Measurements from ENCODE around the gene CAPN6. TPM values are rescaled to one million over a fixed set of nuclear protein-coding genes. Genes with fewer than 3 reads are reported as not detected.

Gene CAPN6
- total RNA-seq, 2 experiments from 2014 or later, result not detected

DNA sequence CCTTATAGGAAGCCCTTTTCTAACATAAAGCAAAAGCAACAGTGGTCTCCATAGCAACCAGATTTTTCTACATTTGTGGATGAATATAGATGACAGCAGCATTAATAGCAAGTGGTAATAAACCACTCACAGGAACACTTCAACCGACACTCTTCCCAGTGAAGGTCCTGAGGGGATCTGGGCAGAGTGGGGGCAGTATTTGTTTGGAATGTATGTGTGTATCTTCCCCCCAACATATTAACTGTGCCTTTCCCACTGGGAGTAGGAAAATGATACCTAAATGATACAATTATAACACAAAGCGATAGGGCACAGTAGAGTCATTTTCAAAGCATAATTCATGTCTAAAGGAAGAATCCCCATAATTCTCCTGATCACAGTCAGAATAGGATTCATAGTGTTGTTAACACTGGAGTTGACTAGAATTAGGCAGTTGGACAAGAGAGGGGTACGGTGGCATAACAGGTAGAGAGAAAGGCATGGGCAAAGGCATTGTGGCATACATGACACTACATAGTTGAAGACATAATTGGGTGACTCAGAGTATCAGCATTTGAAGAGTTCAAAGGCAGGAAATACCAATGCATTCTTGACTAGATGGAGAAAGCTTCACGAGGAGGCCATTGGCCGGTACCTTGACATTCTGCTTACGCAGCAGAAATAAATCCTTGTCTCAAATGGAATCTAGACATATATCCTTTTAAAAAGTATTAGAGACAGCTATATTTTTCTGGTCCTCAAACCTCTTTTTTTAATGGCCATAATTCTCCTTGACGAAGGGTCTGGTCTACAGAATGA lies 15.2 kb downstream of the CAPN6 start:
- H3K27me3 ChIP-seq (ENCODE audit: control insufficient read depth in 1 of 2, insufficient read depth in 2 of 2, low read length in 2 of 2), result no peaks in the 10 kb centered on the region
- H3K27ac Mint-ChIP-seq, result no peak overlapping the region
- POLR2A ChIA-PET, result no interaction called here
- no peak overlapping the region for H3K27ac ChIP-seq (ENCODE audit: low read depth in 1 of 2, low read length in 2 of 2)
- no peak for DNase-seq
- intact Hi-C loops (cut with DNase I, micrococcal nuclease), result no loop called here
- no peaks in the 10 kb centered on the region for H3K4me1 Mint-ChIP-seq (ENCODE audit: low read depth)
- no peak overlapping the region for H3K4me3 ChIP-seq (ENCODE audit: low read length)
- H3K27me3 Mint-ChIP-seq, result no peaks in the 10 kb centered on the region
- H3K9me3 ChIP-seq (ENCODE audit: control insufficient read depth in 1 of 2, insufficient read depth in 1 of 2, low read length in 2 of 2), result no peaks in the 10 kb centered on the region
- H3K36me3 Mint-ChIP-seq (ENCODE audit: low read depth), result no peaks in the 10 kb centered on the region
- no peaks in the 10 kb centered on the region for H3K36me3 ChIP-seq (ENCODE audit: insufficient read depth, low read length)
- no peak for ATAC-seq (ENCODE audit: poor library complexity)
- TF ChIP-seq, protein P1, sequence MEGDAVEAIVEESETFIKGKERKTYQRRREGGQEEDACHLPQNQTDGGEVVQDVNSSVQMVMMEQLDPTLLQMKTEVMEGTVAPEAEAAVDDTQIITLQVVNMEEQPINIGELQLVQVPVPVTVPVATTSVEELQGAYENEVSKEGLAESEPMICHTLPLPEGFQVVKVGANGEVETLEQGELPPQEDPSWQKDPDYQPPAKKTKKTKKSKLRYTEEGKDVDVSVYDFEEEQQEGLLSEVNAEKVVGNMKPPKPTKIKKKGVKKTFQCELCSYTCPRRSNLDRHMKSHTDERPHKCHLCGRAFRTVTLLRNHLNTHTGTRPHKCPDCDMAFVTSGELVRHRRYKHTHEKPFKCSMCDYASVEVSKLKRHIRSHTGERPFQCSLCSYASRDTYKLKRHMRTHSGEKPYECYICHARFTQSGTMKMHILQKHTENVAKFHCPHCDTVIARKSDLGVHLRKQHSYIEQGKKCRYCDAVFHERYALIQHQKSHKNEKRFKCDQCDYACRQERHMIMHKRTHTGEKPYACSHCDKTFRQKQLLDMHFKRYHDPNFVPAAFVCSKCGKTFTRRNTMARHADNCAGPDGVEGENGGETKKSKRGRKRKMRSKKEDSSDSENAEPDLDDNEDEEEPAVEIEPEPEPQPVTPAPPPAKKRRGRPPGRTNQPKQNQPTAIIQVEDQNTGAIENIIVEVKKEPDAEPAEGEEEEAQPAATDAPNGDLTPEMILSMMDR (IDR thresholded peaks at IDR 0.05), result no peak
- H3K9me3 Mint-ChIP-seq, result no peaks in the 10 kb centered on the region
- CTCF ChIA-PET, result no interaction called here
- no peaks in the 10 kb centered on the region for H3K4me1 ChIP-seq (ENCODE audit: insufficient read depth, low read length)
- no peak overlapping the region for H3K4me3 Mint-ChIP-seq

DNA sequence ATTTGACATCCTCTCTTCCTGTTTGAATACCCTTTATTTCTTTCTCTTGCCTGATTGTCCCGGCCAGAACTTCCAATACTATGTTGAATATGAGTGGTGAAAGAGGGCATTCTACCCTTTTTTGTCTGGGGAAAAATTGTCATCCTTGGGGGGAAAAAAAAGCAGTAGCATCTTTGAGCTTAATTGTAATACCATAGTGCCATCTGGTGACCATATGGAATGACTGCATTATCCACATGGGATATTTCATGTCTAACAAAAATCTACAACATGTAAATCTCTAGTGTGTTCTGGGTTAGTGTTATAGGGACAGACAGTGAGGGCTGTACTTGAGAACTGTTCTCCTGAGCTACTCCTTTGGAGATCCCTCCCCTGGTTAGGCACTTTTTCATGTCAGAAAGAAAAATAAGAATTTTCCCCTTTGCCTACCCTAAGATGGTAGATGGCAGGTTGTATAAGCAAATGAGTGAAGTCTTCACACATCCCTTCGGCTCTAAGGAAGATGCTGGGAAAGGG lies 26.0 kb downstream of the CAPN6 start:
- DNase-seq (peak in 3 of 14 experiments; percentile 3 to 11 (median 10)), ATAC-seq (ENCODE audit: poor library complexity) (no peak)
- H3K4me1 Mint-ChIP-seq (ENCODE audit: low read depth), result no peaks in the 10 kb centered on the region
- Histone ChIP-seq H3K27ac (ENCODE audit: low read depth in 1 of 2, low read length in 2 of 2) (no peak overlapping the region), H3K4me1 (ENCODE audit: insufficient read depth, low read length) (no peaks in the 10 kb centered on the region), H3K4me3 (ENCODE audit: low read length) (no peak overlapping the region), H3K9me3 (ENCODE audit: control insufficient read depth in 1 of 2, insufficient read depth in 1 of 2, low read length in 2 of 2) (no peaks in the 10 kb centered on the region), H3K36me3 (ENCODE audit: insufficient read depth, low read length) (no peaks in the 10 kb centered on the region), H3K27me3 (ENCODE audit: control insufficient read depth in 1 of 2, insufficient read depth in 2 of 2, low read length in 2 of 2) (no peaks in the 10 kb centered on the region)
- intact Hi-C loops (cut with DNase I, micrococcal nuclease), result loop anchor here (10.0 kb wide), 2 partner anchors 249 to 789 kb away; no protein-coding TSS in a partner anchor
- no peak overlapping the region for H3K4me3 Mint-ChIP-seq
- no peak overlapping the region for H3K27ac Mint-ChIP-seq
- CTCF ChIA-PET, result interaction anchor here (1.0 kb wide), 1 partner anchor 27 kb away, joined by 3 read pairs; no protein-coding TSS in a partner anchor
- TF ChIP-seq, protein P1 (IDR thresholded peaks at IDR 0.05), result no peak
- H3K36me3 Mint-ChIP-seq (ENCODE audit: low read depth), result no peaks in the 10 kb centered on the region
- peaks cover 3% of the 10 kb centered on the region for H3K27me3 Mint-ChIP-seq
- H3K9me3 Mint-ChIP-seq, result no peaks in the 10 kb centered on the region
- POLR2A ChIA-PET, result no interaction called here

DNA sequence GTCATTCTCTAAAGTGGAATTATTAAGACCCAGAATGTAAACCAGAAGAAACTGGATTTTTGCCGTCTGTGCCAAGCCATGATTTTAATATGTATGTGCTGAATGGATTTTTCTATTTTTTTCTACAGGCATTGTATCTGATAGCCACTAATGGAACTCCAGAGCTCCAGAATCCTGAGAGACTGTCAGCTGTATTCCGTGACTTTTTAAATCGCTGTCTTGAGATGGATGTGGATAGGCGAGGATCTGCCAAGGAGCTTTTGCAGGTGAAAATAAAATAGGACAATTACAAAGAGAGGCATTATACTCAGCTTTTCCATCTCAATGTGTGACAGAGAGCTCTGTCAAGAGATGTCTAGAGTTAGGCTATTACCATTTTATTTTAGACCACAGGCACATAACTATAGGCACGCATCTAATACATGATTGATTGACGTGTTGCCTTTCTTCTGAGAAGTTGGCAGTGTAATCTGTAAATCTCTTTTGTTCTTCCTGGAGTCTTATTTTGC lies 53.9 kb downstream of the CAPN6 start:
- POLR2A ChIA-PET, result no interaction called here
- Histone ChIP-seq H3K27ac (ENCODE audit: low read depth in 1 of 2, low read length in 2 of 2) (no peak overlapping the region), H3K36me3 (ENCODE audit: insufficient read depth, low read length) (no peaks in the 10 kb centered on the region), H3K27me3 (ENCODE audit: control insufficient read depth in 1 of 2, insufficient read depth in 2 of 2, low read length in 2 of 2) (no peaks in the 10 kb centered on the region), H3K9me3 (ENCODE audit: control insufficient read depth in 1 of 2, insufficient read depth in 1 of 2, low read length in 2 of 2) (no peaks in the 10 kb centered on the region), H3K4me1 (ENCODE audit: insufficient read depth, low read length) (no peaks in the 10 kb centered on the region), H3K4me3 (ENCODE audit: low read length) (no peak overlapping the region)
- no peaks in the 10 kb centered on the region for H3K27me3 Mint-ChIP-seq
- DNase-seq (no peak), ATAC-seq (ENCODE audit: poor library complexity) (no peak)
- no peak overlapping the region for H3K27ac Mint-ChIP-seq
- H3K4me3 Mint-ChIP-seq, result no peak overlapping the region
- no peaks in the 10 kb centered on the region for H3K4me1 Mint-ChIP-seq (ENCODE audit: low read depth)
- intact Hi-C loops (cut with DNase I, micrococcal nuclease), result no loop called here
- no peaks in the 10 kb centered on the region for H3K36me3 Mint-ChIP-seq (ENCODE audit: low read depth)
- no peaks in the 10 kb centered on the region for H3K9me3 Mint-ChIP-seq
- CTCF ChIA-PET, result no interaction called here
- TF ChIP-seq, protein P1 (IDR thresholded peaks at IDR 0.05), result no peak
